Measurements from ENCODE around the gene IL21R.

- TF ChIP-seq, protein P1, sequence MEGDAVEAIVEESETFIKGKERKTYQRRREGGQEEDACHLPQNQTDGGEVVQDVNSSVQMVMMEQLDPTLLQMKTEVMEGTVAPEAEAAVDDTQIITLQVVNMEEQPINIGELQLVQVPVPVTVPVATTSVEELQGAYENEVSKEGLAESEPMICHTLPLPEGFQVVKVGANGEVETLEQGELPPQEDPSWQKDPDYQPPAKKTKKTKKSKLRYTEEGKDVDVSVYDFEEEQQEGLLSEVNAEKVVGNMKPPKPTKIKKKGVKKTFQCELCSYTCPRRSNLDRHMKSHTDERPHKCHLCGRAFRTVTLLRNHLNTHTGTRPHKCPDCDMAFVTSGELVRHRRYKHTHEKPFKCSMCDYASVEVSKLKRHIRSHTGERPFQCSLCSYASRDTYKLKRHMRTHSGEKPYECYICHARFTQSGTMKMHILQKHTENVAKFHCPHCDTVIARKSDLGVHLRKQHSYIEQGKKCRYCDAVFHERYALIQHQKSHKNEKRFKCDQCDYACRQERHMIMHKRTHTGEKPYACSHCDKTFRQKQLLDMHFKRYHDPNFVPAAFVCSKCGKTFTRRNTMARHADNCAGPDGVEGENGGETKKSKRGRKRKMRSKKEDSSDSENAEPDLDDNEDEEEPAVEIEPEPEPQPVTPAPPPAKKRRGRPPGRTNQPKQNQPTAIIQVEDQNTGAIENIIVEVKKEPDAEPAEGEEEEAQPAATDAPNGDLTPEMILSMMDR (conservative IDR thresholded peaks at IDR 0.05), result no peak
- TF ChIP-seq EZH2 (IDR thresholded peaks at IDR 0.05; ENCODE audit: low read depth), result no peak
Measured at GRCh38 chr16:27458258-27458657, 56.3 kb downstream of the IL21R start.
